HG03108 (cell line): ENCODE results near the gene CD164L2.
"Not testable (repeated sequence)": the region's sequence is repeated elsewhere in the genome, so short reads cannot be mapped to it uniquely, and the experiment has no call there.

Source experiments
- ATAC-seq: cut with Tn5 transposase; IDR thresholded peaks from one replicate; pipeline ENCODE4 v1.9.1; 2021; ENCODE audit warnings: moderate library complexity; ENCODE audit not compliant: unreplicated experiment

CD164L2 gene

DNA sequence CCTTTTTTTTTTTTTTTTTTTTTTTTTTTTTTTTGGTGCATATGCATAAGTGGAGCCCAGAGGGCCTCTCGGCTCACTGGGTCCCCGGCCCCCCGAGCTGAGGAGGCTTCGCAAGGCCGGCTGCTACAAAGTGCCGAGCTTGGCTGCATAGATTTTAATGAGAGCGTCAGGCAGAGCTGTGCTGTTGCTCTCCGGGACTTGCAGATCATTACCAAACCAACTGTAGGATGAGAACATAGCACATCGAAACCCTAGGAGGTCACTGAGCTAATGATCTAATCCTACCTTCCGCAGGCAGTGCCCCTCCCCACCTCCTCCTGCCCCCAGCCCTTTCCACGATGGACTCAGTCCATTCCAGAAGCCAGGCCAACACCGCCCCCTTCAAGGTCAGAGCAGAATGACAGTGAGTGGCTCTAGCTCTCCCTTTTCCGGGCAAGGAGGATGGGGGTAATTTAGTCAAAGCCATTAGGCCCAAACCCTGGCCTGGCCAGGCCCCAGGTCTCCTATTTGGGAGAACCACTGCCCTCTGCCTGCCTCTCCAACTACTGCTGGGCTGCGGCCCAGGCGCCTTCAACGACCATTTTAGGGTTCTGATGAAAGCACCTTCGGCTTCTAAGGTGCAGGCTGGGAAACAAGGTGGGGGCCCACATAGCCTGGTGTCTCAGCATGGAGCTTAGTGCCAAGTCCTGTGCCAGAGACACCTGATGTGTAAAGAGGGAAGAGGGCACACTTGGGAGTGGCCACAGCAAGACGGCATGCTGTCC lies 22.6 kb upstream of the CD164L2 start:
- ATAC-seq, result not testable (repeated sequence)

- ATAC-seq, result no peak
Observed at GRCh38 chr1:27405074-27405473, 21.9 kb upstream of the CD164L2 start.

- ATAC-seq, result no peak
Observed at GRCh38 chr1:27403931-27404330, 20.8 kb upstream of the CD164L2 start.

DNA sequence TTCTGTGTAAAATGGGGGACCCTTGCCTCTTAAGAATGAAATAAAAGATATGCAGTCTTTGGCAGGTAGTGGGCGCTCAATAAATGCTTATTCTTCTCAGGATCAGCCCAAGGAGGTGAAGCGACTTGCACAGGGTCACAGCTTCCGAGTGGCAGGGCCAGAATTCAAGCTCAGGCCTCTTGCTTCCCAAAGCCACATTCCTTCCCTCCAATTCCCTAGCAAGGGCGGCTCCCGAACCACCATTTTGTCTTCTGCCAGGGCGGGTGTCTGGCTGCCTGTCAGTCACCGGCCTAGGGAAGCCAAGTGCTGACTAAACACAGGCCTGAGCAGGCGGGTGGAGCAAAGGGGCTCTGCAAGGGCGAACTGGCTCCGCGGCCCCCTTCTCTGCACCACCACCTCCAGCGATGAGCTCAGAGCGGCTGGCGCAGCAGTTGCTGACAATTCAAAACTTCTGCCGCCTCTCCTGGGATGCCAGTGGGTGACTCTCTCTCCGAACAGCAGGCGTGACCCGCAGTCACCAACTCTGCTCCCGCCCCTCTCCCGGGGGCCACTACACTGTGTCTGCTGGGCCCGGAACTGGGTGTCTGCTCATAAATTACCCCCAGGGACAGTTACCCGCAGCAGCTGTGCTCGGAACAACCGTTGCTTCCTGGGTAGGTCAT lies 20.1 kb upstream of the CD164L2 start:
- ATAC-seq, result peak; percentile 54

DNA sequence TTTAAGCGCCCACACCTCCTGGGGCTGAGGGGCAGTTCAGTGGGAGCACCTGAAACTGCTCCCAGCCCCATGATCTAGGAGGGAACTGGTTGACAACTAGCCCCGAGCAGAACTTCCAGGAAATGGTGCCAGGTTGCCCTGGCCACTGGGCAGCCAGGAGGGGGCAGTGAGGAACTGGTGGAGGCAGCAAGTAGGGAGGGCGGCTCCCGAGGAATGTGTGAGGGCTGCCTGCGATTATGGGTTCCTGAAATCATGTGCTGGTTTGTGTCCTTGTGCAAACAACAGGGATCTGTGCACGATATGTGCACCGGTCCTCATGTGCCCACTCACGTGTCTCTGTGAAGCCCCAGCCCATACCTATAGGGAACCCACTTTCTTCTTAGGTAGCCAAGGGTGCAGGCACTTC lies 19.2 kb upstream of the CD164L2 start:
- no peak for ATAC-seq

DNA sequence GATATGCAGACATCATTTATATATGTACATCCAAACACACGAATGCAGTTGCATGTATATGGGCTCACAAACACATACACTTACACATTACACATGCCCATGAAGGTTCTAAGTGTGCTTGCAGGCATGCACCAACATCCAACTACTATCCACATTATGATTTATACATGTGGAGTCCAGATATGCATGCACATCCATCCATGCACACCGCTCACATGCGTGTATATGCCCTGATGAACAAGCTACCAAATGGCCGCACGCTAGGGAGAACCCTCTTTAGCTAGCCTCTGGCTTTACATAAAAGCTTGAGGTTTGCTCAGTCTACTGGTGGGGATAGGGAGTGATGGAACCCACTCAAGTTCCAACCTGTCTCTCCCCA lies 17.8 kb upstream of the CD164L2 start:
- ATAC-seq, result no peak

- ATAC-seq, result no peak
Observed at GRCh38 chr1:27400082-27400962, 17.2 kb upstream of the CD164L2 start.

DNA sequence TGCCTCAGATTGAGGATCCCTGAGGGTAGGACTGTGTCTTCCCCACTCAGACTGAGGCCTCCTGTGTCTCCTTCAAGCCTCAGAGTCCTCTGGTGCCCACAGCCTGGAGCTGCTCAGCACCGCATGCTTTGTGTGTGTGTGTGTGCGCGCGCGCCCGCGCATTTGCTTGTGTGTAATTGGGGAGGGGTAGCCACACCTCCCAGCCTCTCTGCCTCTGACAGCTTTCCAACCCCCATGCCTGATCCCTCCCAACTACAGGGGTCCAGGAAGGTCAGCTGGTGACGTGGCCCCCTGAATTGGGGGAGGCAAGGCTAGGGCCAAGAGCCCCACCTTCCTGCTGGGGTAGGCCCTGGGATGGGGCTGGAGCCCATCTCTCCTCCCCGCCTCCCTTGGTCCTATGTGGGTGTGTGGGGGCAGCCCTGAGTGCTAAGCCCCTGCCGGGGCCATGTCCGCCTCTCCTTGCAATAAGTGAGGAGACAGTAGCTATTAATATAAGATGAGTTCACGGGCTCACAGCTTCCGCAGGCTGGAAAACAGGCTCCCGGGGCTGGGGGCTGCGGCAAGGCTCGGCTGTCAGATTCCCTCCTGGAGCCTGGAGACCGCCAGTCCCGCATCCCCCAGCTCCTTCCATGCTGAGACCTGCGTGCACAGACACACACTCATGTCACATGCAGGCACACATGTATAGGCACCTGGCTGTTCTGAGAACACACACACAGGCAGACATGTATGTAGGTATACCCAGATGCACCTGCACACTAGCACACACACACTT lies 16.3 kb upstream of the CD164L2 start:
- ATAC-seq, result no peak

DNA sequence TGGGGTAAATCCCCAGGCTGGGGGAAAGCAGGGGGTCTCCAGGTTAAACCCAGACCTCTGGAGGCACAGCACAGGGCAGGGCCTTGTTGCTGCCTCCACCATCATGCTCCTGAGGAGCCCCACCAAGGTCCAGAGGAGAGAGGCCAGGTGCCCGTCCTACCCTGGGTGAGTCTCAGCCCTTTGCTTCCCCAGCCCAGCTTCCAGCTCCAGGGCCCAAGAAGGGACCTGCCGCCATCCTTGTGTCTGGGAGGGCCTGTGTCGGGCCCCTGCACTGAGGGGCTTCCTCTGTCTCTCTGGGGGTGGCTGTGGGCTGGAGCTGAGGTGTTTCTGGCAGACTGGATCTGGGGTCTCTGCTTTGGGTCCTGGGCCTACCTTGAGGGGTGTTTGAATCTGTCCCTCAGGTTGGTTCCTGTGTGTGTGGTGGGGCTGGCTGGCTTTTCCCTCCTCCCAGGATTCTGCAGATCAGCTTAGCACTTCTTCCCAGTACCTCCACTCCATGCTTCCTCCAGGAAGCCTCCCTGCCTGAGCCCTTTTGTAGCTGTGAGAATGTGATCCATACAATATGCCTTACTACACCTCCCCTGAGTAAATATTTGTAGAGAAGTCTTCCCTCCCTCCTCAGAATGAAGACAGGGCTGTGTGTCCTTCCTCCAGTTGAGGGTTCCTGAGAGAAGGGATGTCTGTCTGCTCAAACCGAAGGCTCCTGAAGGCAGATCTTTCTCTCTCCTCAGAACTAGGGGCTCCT lies 15.4 kb upstream of the CD164L2 start:
- ATAC-seq, result no peak

- ATAC-seq, result no peak
Observed at GRCh38 chr1:27397749-27398148, 14.6 kb upstream of the CD164L2 start.

DNA sequence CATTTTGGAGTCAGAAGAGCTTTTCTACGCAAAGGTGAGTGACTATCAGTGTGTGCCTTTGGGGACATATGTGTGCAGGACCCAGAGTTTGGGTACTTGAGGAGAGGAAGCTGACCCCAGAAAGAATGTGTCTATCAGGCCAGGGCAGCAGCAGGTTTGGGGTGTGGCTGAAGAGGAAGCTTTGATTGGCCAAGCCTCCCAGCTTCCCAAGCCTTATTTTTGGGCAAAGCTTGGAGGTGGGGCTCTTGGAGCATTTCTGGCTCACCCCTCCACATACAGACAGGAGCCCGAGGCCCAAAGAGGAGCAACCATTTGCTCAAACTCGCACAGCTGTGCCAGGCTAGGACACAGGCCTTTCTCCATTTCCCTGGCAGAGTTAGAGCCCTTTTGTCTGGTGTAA lies 14.0 kb upstream of the CD164L2 start:
- no peak for ATAC-seq

GRCh38 chr1:27395441-27396195 lies 12.5 kb upstream of the CD164L2 start:
- ATAC-seq, result no peak

DNA sequence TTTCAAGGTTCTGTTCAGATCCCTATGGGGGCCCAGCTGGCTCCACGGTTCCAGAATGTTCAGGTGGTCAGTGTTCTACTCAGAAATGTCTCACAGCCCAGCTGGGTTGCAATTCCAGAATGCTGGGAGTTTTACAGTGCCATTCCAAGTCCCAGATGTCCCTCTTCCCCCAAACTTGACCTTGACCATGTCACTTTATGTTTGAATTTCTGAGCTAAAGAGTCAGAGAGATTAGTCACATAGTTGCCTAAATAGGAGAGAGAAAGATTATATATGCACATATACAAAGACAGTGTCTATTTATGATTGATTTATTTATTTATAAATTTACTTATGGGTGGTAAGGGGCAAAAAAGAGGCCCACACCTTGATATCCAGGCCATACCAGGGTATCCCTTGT lies 11.8 kb upstream of the CD164L2 start:
- no peak for ATAC-seq

DNA sequence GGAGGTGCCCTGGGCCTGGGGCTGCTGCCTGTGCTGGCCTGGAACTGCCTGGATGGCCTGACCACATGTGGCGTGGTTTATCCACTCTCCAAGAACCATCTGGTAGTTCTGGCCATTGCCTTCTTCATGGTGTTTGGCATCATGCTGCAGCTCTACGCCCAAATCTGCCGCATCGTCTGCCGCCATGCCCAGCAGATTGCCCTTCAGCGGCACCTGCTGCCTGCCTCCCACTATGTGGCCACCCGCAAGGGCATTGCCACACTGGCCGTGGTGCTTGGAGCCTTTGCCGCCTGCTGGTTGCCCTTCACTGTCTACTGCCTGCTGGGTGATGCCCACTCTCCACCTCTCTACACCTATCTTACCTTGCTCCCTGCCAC lies 11.1 kb upstream of the CD164L2 start:
- ATAC-seq, result no peak

DNA sequence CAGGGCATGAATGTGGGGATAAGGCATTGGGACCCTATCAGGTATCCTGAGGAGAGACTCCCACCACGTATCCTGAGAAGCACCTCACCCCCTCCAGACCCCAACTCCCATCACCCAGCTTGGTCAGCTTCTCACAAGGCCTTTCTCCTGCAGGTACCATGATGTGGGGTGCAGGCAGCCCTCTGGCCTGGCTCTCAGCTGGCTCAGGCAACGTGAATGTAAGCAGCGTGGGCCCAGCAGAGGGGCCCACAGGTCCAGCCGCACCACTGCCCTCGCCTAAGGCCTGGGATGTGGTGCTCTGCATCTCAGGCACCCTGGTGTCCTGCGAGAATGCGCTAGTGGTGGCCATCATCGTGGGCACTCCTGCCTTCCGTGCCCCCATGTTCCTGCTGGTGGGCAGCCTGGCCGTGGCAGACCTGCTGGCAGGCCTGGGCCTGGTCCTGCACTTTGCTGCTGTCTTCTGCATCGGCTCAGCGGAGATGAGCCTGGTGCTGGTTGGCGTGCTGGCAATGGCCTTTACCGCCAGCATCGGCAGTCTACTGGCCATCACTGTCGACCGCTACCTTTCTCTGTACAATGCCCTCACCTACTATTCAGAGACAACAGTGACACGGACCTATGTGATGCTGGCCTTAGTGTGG lies 10.6 kb upstream of the CD164L2 start:
- no peak for ATAC-seq

- no peak for ATAC-seq
Observed at GRCh38 chr1:27392778-27393635, 9.9 kb upstream of the CD164L2 start.

- peak; percentile 75 for ATAC-seq
Observed at GRCh38 chr1:27392096-27392777, 9.1 kb upstream of the CD164L2 start, which contains the start of gene GPR3. TSS of gene GPR3 (plus strand) at chr1:27392622. CDS start at chr1:27393799, 1,177 bp downstream.
